NCI-H128 (cell line): ENCODE measurements around the gene FOXO1.
"Not testable (repeated sequence)": the region's sequence is repeated elsewhere in the genome, so short reads cannot be mapped to it uniquely, and the experiment has no call there.

ENCODE experiments used
- DNase-seq: peaks from one replicate; lab custom pipeline; 2025; ENCODE audit not compliant: unreplicated experiment; lab: John Stamatoyannopoulos, UW

The FOXO1 gene

DNA sequence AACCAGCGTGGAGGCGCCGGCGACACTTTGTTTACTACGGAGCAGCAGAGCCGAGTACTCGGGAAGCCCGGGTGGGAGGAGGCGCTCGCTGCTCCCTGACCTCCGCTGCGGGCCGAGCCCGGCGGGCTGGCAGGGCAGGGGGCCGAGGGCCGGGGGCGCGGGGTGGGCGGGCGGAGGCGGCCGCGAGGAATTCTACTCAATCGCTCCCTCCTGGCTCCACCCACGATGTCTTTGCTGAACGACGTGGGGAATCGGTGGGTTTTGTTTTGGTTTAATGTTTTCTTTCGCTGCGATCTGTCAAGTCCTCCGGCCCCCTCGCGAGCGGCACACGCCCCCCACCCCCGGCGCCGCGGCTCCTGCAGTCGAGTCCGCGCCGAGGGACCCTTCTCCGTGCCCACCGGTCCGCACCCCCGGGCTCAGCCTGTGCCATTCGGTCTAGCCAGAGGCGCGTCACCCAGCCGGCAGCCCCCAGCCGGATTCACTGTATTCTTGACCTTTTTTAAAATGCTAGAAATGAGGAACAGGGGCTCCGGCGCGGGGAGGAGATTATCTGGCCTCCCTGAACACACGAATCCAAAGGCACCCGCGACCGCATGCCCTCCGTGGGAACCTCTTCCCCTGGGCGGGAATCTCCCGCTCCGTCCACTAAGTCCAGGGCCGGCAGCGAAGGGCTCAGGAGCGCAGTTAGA lies 636 bp upstream of the FOXO1 start:
- no peak for DNase-seq

DNA sequence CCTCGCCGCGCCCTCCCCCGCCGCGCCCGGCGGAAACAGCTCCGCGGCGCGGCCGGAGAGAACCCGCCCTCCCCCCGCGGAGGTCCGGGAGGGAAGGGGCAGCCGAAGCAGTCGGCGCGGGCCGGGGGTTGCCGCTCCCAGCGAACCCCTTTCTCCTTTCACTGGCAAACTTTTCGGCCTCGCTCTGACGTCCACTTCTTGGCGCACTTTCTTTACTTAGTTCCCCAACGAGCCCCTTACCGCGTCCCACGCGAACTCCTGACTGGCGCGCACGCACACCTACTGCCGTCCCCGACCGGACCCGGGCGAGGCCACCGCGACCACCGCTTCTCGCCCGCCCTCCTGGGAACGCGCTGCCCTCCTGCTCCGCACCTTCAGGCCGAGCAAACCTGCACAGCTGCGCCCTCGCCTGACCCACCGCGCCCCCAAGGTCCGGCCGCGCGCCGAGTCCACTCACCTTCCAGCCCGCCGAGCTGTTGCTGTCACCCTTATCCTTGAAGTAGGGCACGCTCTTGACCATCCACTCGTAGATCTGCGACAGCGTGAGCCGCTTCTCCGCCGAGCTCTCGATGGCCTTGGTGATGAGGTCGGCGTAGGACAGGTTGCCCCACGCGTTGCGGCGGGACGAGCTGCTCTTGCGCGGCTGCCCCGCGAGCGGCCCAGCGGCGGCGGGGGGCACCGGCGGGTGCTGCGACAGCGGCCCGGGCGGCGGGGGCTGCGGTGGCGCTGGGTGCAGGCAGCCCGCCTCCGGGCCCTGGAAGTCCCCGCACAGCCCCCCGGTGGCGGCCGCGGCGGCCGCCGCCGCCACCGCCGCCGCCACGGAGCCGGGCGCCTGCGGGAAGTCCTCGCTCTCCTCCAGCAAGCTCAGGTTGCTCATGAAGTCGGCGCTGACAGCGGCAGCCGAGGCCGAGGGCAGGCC lies 1.1 kb downstream of the FOXO1 start:
- no peak for DNase-seq

DNA sequence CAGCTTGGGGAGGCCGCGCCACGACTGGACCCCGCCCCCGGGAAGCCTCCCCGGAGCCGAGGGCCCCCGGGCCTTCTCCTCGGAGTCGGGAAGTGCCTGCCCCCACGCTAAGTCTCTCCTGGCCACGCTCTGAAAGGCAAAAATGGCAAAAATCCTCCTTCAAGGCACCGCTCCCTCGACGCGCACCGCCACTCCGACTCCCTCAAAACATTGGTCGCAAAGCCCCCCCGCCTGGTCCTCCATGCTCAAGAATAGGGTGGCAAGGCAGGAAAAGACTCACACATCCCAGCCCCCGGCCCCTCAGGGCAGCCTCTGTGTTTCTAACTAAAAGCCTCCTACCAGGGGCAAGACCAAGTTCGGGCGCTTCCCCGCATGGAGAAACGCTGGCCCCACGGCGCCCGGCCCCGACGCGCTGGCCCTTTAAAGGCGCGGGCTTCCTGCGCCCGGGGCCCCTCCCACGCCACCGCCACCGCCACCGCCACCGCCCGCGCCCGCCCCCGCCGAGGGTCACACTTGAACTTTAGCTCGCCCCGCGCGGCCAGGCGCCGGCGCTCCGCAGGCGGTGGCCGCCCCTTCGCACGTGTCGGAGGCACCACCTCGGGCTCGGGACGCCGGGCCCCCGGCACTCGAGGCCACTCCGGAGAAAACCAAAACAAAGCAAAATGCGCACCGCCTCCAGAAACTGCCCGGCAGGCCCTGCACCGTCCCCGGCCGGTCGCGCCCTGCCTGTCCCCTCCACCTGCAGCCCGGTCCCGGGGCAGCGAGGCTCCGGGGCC lies 1.9 kb downstream of the FOXO1 start:
- no peak for DNase-seq

DNA sequence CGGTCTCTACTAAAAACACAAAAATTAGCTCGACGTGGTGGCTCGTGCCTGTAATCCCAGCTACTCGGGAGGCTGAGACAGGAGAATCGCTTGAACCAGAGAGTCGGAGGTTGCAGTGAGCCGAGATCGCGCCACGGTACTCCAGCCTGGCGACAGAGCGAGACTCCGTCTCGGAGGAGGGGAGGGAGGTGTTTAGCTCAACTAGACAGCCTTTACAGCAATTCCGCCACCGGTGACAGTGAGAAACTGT lies 2.4 kb downstream of the FOXO1 start:
- DNase-seq, result not testable (repeated sequence)

DNA sequence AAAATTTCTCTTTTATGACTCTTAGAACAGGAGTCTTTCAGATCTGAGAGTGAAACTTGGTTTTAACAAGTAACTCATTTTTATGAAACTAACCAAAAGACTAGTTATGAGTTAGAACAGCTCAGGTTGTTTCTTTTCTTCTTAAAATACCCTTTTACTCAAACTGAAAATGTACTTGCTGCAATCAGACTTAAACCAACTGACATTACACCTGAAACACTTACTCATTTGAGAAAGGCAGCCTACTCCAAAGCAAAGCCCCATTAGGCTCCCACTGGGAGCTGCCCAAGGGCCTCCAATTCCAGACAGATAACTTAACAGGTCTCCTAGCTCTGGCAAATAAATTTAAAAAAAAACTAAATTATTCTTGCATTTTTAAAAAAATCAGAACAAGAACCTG lies 3.6 kb downstream of the FOXO1 start:
- DNase-seq, result no peak

DNA sequence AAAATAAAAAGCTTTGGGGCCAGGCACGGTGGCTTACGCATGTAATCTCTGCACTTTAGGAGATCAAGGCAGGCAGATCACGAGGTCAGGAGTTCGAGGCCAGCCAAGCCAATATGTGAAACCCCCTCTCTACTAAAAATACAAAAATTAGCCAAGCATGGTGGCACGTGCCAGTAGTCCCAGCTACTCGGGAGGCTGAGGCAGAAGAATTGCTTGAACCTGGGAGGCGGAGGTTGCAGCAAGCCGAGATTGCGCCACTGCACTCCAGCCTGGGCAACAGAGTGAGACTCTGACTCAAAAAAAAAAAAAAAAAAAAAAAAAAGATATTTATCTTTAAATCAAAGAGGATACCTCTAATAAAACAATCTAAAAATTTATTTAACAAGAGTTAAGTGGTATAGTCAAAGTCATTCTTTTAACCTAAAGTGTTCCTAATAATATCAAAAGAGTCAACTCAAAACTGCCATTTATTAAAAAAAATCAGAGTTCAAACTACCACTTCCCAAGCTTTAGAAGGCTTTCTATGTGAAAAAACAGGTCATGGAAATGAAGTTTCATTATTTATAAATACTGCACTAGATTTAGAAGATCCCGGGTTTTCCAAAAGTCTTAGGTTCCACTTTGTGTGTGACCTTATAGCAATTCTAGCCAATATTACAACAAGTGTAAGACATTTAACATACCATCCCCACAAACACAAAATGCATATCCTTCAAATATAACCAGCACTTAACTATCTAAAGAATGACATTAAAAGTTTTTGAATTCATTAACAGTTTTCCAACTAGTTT lies 4.4 kb downstream of the FOXO1 start:
- DNase-seq, result no peak

DNA sequence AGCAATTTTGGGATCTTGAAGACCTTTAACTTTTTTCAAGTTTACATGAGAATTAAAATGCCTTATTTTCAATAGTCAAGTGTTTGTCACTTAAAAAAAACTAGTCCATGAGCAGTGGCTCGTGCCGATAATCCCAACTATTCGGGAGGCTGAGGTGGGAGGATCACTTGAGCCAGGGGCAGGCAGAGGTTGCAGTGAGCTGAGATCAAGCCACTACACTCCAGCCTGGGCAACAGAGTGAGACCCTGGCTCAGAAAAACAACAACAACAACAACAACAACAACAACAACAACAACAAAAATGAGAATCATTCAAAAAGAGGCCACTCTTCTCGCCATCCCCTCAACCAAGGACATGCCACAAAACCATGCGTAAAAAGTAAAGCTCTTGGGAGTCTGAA lies 5.7 kb downstream of the FOXO1 start:
- no peak for DNase-seq

DNA sequence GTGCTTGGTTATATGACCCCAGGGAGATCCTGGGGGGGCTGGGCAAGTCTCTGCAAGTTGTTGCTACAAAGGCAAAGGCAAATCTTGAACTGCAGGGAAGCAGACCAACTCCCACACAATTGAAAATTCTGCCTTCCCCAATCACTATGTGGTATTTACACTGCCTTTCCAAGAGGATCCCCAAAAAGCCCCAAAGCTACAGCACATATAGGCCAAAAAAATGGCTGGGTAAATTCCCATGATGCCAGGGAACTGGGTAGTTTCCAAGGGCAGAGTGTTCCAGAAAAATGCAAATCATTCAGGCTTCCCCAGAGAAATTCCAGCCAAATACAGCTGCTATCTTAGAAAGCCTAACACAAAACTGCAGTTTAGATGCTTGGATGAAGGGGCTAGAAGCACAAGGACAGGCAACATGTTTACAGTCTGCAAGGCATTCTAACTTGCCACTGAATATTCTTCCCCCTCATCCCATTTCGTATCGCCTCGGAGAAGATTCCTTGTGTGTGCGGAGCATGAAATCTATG lies 6.2 kb downstream of the FOXO1 start:
- no peak for DNase-seq

DNA sequence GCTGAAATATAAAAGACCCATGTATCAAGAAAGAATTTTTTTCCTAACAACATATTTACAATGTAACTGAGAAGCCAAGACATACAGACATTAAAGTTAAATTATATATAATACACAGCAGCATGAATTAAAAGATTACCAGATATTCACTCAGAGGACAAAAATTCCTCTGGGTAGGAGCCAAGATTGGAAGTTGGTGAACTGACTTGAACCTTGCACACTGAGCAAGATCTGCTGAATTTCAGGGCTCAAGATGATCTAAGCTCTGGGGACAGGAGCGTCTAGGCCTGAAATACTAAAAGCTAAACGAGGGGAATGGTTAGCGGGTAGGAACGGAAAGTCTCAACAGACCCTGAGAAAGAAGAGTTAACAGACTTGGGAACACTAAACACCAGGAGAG lies 8.5 kb downstream of the FOXO1 start:
- no peak for DNase-seq

DNA sequence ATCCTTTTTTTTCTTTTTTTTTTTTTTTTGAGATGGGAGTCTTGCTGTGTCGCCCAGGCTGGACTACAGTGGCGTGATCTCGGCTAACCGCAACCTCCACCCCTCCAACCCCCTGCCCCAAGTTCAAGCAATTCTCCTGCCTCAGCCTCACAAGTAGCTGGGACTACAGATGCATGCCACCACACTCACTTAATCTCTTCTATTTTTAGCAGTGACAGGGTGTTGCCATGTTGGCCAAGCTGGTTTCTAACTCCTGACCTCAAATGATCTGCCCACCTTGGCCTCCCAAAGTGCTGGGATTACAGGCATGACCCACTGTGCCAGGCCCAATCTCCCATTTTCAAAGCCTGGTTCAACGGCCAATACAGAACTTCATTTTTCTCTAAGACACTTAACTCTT lies 9.1 kb downstream of the FOXO1 start:
- no peak for DNase-seq

DNA sequence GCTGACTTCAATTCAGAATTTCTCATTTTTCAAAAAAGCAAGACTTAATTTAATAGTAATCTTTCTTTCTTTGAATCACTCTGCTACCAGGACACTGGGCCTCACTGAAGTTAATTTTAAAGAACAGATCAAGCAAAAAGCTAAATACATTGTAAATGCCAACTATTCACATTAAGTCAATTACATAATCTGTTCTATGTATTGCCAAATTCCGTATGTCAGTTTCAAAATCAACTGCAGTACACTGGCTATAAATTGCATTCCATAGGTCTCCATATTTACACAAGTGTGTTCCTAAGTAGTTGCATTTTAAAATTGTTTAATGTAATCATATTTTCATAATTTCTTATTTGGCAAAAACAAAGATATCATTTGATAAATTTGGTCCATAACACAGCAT lies 10.1 kb downstream of the FOXO1 start:
- no peak for DNase-seq

DNA sequence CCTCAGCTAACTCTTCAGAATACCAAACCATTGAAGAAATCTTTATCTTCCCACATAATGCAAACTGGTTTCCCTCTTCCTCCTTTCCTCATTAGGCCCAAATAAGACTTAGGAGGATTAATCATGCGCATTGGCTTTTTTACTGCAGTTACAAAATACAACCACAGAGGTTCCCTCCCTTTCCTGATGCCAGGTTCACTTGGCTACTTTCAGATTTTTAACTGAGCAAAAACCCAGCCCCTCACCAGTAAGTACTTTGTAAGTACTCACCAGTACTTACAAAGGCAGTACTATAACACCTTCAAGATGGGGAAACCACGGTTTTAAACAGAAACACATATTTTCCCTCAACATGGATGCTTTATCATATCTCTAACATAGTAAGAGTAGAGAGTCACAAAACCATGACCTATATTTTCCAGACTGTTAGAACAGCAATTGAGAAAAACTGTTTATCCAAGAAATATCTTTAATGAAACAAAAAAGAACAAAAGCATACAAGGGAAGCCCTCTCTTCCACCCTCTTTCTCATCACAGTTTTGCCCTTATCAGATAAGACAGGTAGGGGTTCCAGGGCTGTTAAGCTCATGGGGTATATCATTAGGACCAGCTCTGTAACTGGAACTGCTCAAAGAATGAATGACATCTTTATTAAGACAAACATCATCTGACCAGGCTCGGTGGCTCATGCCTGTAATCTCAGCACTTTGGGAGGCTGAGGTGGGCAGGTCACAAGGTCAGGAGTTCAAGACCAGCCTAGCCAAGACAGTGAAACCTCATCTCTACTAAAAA lies 12.7 kb downstream of the FOXO1 start:
- DNase-seq, result no peak

DNA sequence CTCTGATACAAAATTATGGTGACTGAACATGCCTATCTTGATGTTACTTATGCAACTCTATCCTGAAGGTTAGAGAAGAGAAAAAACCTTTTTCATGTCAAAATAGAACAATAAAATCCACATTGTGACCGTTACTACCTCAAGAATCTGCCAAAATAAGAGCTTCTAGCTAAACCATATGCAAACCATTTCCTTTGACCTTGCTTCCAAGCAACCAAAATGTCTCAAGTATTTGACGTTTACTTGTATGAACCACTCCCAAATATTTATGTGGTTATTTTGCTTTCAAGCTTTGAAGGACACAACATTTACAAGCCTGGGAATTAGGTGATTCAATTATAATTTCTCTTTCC lies 13.9 kb downstream of the FOXO1 start:
- no peak for DNase-seq

DNA sequence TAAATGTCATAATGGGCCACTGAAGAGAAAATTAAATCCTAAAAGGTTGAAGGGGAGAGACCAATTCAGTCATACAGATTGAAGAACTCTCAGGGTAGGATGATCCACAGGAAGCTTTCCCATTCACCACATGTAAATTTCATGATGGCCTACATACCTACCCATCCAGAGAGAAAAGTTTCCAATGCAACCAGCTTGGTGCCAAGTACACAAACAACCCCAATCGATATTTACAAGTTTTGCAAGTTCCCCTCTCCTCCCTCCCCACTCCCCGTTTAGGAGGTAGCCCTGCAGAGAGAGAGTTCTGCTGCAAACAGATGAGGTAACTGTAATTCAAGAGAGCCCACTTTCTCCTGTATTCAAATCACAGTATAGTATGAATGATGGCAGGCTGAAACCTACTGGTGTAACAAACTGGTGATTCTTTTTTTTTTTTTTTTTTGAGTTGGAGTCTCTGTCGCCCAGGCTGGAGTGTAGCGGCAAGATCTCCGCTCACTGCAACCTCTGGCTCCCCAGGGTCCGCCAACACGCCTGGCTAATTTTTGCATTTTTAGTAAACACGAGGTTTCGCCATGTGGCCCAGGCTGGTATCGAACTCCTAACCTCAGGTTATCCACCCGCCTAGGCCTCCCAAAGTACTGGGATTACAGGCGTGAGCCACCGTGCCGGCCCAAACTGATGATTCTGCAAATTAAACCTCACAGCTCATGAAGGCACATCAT lies 14.4 kb downstream of the FOXO1 start:
- no peak for DNase-seq

DNA sequence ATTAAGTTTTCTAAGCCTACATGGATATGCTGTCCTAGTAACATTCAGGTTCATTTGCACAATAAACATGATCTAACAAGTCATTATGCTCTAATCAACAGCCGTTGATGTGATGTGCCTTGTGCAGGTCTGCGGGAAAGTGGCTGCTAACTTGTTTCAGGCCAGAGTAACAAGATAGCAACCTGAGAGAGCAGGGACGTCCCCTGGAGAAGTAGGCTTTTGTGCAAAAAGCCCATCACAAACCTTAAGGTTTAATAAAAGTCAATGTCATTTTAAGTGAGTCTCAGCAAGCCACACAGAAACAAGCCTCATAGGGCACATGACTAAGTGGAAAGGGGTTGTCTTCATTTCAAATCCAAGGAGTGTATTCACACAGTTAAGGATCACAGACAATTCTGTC lies 17.6 kb downstream of the FOXO1 start:
- DNase-seq, result no peak

DNA sequence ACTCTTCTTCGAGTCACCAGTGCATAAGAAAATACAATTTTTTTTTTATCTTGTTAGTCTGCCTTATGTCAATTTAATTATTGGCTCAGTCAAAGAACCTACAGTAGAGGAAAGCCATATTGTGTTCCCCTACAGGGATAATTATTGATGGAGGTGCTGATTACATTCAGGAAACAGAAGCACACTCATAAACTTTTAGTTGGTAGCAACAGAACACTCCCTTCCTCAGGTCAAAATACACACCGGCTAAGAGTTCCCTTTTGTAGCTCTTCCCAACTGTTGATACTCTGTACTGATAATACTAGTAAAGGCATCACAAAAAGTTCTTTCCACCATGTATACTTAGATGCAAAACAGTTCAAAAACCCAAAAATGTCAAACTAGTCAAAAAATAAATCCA lies 18.4 kb downstream of the FOXO1 start:
- no peak for DNase-seq

DNA sequence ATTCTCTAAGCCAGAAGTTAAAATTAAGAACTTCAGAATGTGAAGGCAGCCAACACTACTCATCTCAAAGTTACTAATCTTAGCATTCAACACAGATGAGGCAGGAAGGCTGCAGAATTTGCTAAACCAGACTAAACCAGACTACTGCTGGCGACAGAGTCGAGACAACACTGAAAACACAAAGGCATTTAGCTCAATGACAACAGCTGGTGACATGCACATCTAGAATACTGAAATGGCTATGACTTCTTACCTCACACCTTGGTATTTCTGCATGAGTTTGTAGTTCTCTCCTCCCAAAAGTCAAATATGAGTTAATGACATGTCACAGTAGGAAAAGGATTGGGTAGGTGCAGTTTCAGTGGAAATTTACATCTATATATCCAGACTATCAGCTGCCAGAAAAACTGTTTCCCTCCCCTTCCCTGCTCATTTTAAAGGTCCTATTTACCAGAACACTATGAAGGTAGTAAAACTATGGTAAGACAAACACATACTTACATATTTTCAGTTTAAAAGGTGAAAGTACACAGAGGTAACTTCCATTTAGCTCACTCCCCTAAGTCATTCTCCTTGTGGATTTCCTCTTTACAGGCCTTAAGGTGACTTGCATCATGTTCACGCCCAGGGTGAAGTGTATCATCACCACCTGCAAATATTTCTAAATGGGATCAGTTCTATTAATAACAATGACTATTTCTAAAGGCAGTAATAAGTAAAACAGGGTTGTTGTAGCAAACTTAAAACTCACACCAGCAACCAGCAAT lies 21.4 kb downstream of the FOXO1 start:
- DNase-seq, result no peak

DNA sequence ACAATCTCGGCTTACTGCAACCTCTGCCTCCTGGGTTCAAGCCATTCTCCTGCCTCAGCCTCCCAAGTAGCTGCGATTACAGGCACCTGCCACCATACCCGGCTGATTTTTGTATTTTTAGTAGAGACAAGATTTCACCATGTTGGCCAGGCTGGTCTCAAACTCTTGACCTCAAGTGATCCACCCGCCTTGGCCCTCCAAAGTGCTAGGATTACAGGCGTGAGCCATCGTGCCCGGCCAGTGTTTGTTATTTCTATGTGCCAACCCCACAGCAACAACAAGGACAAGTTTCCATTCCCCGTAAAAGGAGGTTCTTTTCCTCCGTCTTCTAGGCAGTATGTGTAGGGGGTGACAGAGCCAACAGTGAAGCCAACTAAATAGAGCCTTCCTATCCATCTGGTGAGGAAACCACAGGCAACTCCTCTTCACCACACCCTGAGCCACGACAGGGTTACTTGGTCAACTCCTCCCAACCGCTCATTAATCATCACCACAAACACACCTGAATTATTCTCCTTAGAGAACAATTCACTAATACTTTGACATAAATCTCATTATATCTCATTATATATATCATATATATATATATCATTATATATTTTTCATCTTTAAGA lies 25.5 kb downstream of the FOXO1 start:
- no peak for DNase-seq

DNA sequence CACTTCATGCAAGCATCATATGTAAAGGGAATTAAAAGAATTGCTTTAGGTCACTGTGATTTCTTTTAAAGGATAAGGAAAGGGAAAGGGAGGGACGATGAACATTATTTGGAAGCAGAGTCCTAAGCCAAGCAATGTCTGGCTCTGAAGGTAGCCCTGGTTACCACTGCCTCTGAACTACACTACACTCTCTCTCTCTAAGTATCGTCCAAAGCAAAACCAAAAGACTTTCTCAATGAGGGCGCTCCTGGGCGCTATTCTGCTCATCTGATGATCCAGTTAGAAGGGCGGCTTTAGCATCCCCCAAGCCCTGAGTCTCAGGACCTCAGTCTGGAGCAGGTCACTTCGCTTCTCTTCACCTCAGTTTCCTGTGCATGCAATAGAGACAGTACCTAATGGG lies 26.2 kb downstream of the FOXO1 start:
- no peak for DNase-seq
